Sigmoid colon (tissue), 7 donors: Measurements from ENCODE around the gene DCUN1D1. TPM values are rescaled to one million over a fixed set of nuclear protein-coding genes. Genes with fewer than 3 reads are reported as not detected.

ENCODE experiments used
- DNase-seq: peaks from one replicate; pipeline ENCODE4 v3.0.0-alpha.2; 2019
- H3K27ac ChIP-seq, 4 donors: fragments of 200-600 bp; sonication (generic); one replicate each; pipeline ENCODE4 v1.5.1; 2016 to 2019; ENCODE audit warnings: mild to moderate bottlenecking in 1 of 4
- H3K27me3 ChIP-seq, 3 donors: fragments of 200-600 bp; sonication (generic); one replicate each; pipeline ENCODE4 v1.5.1; 2019; ENCODE audit warnings: mild to moderate bottlenecking in 1 of 3
- H3K36me3 ChIP-seq, 4 donors: fragments of 200-600 bp; sonication (generic); one replicate each; pipeline ENCODE4 v1.5.1; 2016 to 2019
- H3K4me1 ChIP-seq, 4 donors: fragments of 200-600 bp; sonication (generic); one replicate each; pipeline ENCODE4 v1.5.1; 2017 to 2019
- H3K4me3 ChIP-seq, 4 donors: fragments of 200-600 bp; sonication (generic); one replicate each; pipeline ENCODE4 v1.5.1; 2017 to 2019; ENCODE audit warnings: mild to moderate bottlenecking in 2 of 4, moderate library complexity in 1 of 4
- H3K9me3 ChIP-seq, 4 donors: fragments of 200-600 bp in 3 of 4; sonication (generic) in 3 of 4; one replicate each; pipeline versions ENCODE4 v1.5.1 to v1.6.1; 2013 to 2019
- CTCF ChIP-seq, 4 experiments: fragments of 450-650 bp in 3 of 4; fragments of 200-600 bp in 1 of 4; IDR thresholded peaks; one replicate each; pipeline ENCODE4 v1.5.1; 2016 to 2019; ENCODE audit warnings: antibody characterized with exemption in 4 of 4, mild to moderate bottlenecking in 3 of 4, moderate library complexity in 2 of 4
- EP300 ChIP-seq, 4 donors: sonication (generic); formaldehyde crosslinking; IDR thresholded peaks; one replicate each; pipeline ENCODE4 v1.6.1; 2017; ENCODE audit warnings: antibody characterized with exemption in 4 of 4
- POLR2A ChIP-seq, 2 donors: fragments of 450-650 bp; IDR thresholded peaks; one replicate each; pipeline ENCODE4 v1.6.1; 2016; ENCODE audit warnings: antibody characterized with exemption in 2 of 2, mild to moderate bottlenecking in 2 of 2, moderate library complexity in 2 of 2
- POLR2AphosphoS5 ChIP-seq, 4 donors: sonication (generic); formaldehyde crosslinking; IDR thresholded peaks; one replicate each; pipeline ENCODE4 v1.6.1; 2017; ENCODE audit warnings: antibody characterized with exemption in 4 of 4
- WGBS, 2 donors: extraction: QIAGEN DNeasy Blood & Tissue Kit; methylation state at CpG; one replicate each; pipeline ENCODE4 v1.1.7; 2013; 5-methylcytosine and 5-hydroxymethylcytosine counted together
- intact Hi-C: fragments of 100-400 bp; cut with DNase I; formaldehyde crosslinking; loops from one replicate; pipeline ENCODE4 v1.15.1; 2023
- polyA plus RNA-seq, 3 donors: library from polyadenylated mRNA; stranded (reverse); fragments of 200-250 nt; gene quantifications; one replicate each; pipeline ENCODE4 v1.2.3, GENCODE V29; 2013
- total RNA-seq, 4 donors: library from RNA; depleted of rRNA; stranded (reverse); fragments of >200 nt; gene quantifications; one replicate each; pipeline ENCODE4 v1.1.0, GENCODE V29; 2016
- donor health status: healthy with polysubstance abuse.
- donor health status: Bipolar disorder and iron deficiency.
- donor health status: healthy.

Gene DCUN1D1
- total RNA-seq, result 10 to 100 TPM; 41.0 to 47.1 (median 43.7) TPM
- polyA plus RNA-seq, result 10 to 100 TPM in 2 of 3 donors, 1 to 10 TPM in 1; 9.4 to 15.5 (median 10.2) TPM

- WGBS, 2 donors, result 1% methylated on average over 106 of the region's 106 CpGs
- Histone ChIP-seq H3K36me3 (no peaks in the 10 kb centered on the region), H3K4me1 (peaks cover 0 to 25% (median 22%) of the 10 kb centered on the region in 4 donors), H3K27ac (peak within 1 kb of the TSS; percentile 87 to 95 (median 94)), H3K4me3 (peak within 1 kb of the TSS; percentile 63 to 100 (median 99)), H3K27me3 (no peaks in the 10 kb centered on the region), H3K9me3 (no peaks in the 10 kb centered on the region)
- TF ChIP-seq CTCF (IDR thresholded peaks at IDR 0.05) (no peak), EP300 (IDR thresholded peaks at IDR 0.05) (no peak), POLR2AphosphoS5 (IDR thresholded peaks at IDR 0.05) (peak in 3 of 4 donors; percentile 59 to 82 (median 70))
- DNase-seq, result peak; percentile 94
- intact Hi-C loops, result loop anchor here (1.0 to 5.0 kb wide), 2 partner anchors 117 to 187 kb away; partner anchors contain the start of genes ATP11B and MCCC1
Observed at GRCh38 chr3:182980204-182981037, at the start of gene DCUN1D1. Gene DCUN1D1 (minus strand): TSS chr3:182980538. CDS start chr3:182980489, 49 bp downstream.

GRCh38 chr3:183028416-183028815, 48.1 kb upstream of the DCUN1D1 start:
- no peak for DNase-seq
- TF ChIP-seq POLR2AphosphoS5 (IDR thresholded peaks at IDR 0.05), result no peak
- TF ChIP-seq CTCF (IDR thresholded peaks at IDR 0.05), result no peak
- TF ChIP-seq POLR2A (IDR thresholded peaks at IDR 0.05), result no peak
- TF ChIP-seq EP300 (IDR thresholded peaks at IDR 0.05), result no peak
- Histone ChIP-seq H3K27ac (no peak overlapping the region), H3K9me3 (no peaks in the 10 kb centered on the region), H3K36me3 (peaks cover 0 to 70% (median 20%) of the 10 kb centered on the region in 4 donors), H3K4me1 (no peaks in the 10 kb centered on the region), H3K27me3 (no peaks in the 10 kb centered on the region), H3K4me3 (no peak overlapping the region)
- intact Hi-C loops, result no loop called here
- 97 to 99% methylated on average over 3 of the region's 3 CpGs for WGBS, 2 donors

- Histone ChIP-seq H3K4me1 (no peaks in the 10 kb centered on the region), H3K36me3 (peaks cover 0 to 62% (median 15%) of the 10 kb centered on the region in 4 donors), H3K27ac (no peak overlapping the region), H3K4me3 (no peak overlapping the region), H3K9me3 (no peaks in the 10 kb centered on the region), H3K27me3 (no peaks in the 10 kb centered on the region)
- TF ChIP-seq POLR2AphosphoS5 (IDR thresholded peaks at IDR 0.05) (no peak), POLR2A (IDR thresholded peaks at IDR 0.05) (no peak), CTCF (IDR thresholded peaks at IDR 0.05) (no peak), EP300 (IDR thresholded peaks at IDR 0.05) (no peak)
- intact Hi-C loops, result no loop called here
- DNase-seq, result no peak
- 91 to 96% methylated on average over 1 of the region's 1 CpG for WGBS, 2 donors
Observed at GRCh38 chr3:183027276-183027675, 46.9 kb upstream of the DCUN1D1 start.

GRCh38 chr3:183022936-183023516, 42.7 kb upstream of the DCUN1D1 start:
- WGBS, 2 donors, result 23 to 73% methylated on average over 3 of the region's 3 CpGs
- intact Hi-C loops, result no loop called here
- Histone ChIP-seq H3K27ac (no peak overlapping the region), H3K4me1 (no peaks in the 10 kb centered on the region), H3K27me3 (no peaks in the 10 kb centered on the region), H3K4me3 (no peak overlapping the region), H3K36me3 (peaks cover 0 to 69% (median 29%) of the 10 kb centered on the region in 4 donors), H3K9me3 (no peaks in the 10 kb centered on the region)
- TF ChIP-seq EP300 (IDR thresholded peaks at IDR 0.05), result no peak
- no peak for TF ChIP-seq CTCF (IDR thresholded peaks at IDR 0.05)
- TF ChIP-seq POLR2AphosphoS5 (IDR thresholded peaks at IDR 0.05), result no peak
- TF ChIP-seq POLR2A (IDR thresholded peaks at IDR 0.05), result no peak
- DNase-seq, result no peak
